Glomerular visceral epithelial cell (primary cell): Measurements from ENCODE around the gene LZTS3.

Experiments used
- DNase-seq: peaks from one replicate; pipeline ENCODE4 v3.0.0-alpha.2; 2016; ENCODE audit errors: extremely low spot score

Gene LZTS3

GRCh38 chr20:3167738-3168078, 5.6 kb downstream of the LZTS3 start:
- no peak for DNase-seq

- DNase-seq: no peak
Observed at GRCh38 chr20:3166913-3167342, 6.4 kb downstream of the LZTS3 start.

- no peak for DNase-seq
Observed at GRCh38 chr20:3166338-3166912, 6.9 kb downstream of the LZTS3 start.

- DNase-seq: no peak
Observed at GRCh38 chr20:3165473-3166337, 7.6 kb downstream of the LZTS3 start.

GRCh38 chr20:3164763-3165410, 8.5 kb downstream of the LZTS3 start:
- DNase-seq: no peak

- no peak for DNase-seq
Observed at GRCh38 chr20:3164043-3164762, 9.1 kb downstream of the LZTS3 start.

- no peak for DNase-seq
Observed at GRCh38 chr20:3163099-3164042, 10.0 kb downstream of the LZTS3 start.

GRCh38 chr20:3162080-3162611, 11.2 kb downstream of the LZTS3 start:
- peak; percentile 61 for DNase-seq

GRCh38 chr20:3161316-3162079, 11.9 kb downstream of the LZTS3 start:
- DNase-seq: no peak

GRCh38 chr20:3160418-3160817, 12.9 kb downstream of the LZTS3 start:
- DNase-seq: no peak

GRCh38 chr20:3158968-3159431, 14.3 kb downstream of the LZTS3 start:
- DNase-seq: peak; percentile 29

- no peak for DNase-seq
Observed at GRCh38 chr20:3157817-3158216, 15.5 kb downstream of the LZTS3 start.

- no peak for DNase-seq
Observed at GRCh38 chr20:3156811-3157619, 16.3 kb downstream of the LZTS3 start.

- DNase-seq: peak; percentile 28
Observed at GRCh38 chr20:3152057-3152644, 21.2 kb downstream of the LZTS3 start.

GRCh38 chr20:3150908-3151307, 22.4 kb downstream of the LZTS3 start:
- no peak for DNase-seq

GRCh38 chr20:3146732-3147341, 26.5 kb downstream of the LZTS3 start:
- no peak for DNase-seq

GRCh38 chr20:3141757-3142156, 31.6 kb downstream of the LZTS3 start:
- no peak for DNase-seq

- no peak for DNase-seq
Observed at GRCh38 chr20:3137492-3137891, 35.9 kb downstream of the LZTS3 start.
